GM12865 (cell line): Measurements from ENCODE around the gene SAPCD1.

ENCODE experiments used
- DNase-seq: peaks from one replicate; pipeline ENCODE4 v3.0.0; 2010; ENCODE audit warnings: low read depth
- H3K4me3 ChIP-seq: 2 replicates; pipeline ENCODE4 v1.5.1; 2011; ENCODE audit warnings: mild to moderate bottlenecking, low read depth, low read length, control low read depth
- CTCF ChIP-seq: IDR thresholded peaks from 2 replicates; pipeline ENCODE4 v1.5.1; 2011; ENCODE audit warnings: low read length, control low read depth, low read depth, inconsistent platforms; ENCODE audit not compliant: insufficient read depth; ENCODE audit errors: missing control alignments

The SAPCD1 gene

GRCh38 chr6:31725502-31726350 is 36.7 kb upstream of the SAPCD1 start:
- no peak for TF ChIP-seq CTCF
- no peak overlapping the region for H3K4me3 ChIP-seq
- no peak for DNase-seq

- H3K4me3 ChIP-seq = no peak overlapping the region
- no peak for DNase-seq
- no peak for TF ChIP-seq CTCF
Observed at GRCh38 chr6:31727034-31727716, 35.3 kb upstream of the SAPCD1 start.

GRCh38 chr6:31727717-31728671 is 34.5 kb upstream of the SAPCD1 start:
- H3K4me3 ChIP-seq = no peak overlapping the region
- TF ChIP-seq CTCF = no peak
- peak; percentile 83 for DNase-seq

GRCh38 chr6:31728767-31729514 is 33.5 kb upstream of the SAPCD1 start, which contains the start of gene DDAH2:
TSS of gene DDAH2 (minus strand) at chr6:31729299. CDS start at chr6:31729161, 138 bp downstream.
- no peak for TF ChIP-seq CTCF
- no peak for DNase-seq
- H3K4me3 ChIP-seq = peak within 1 kb of the TSS; percentile 49

- peak; percentile 75 for TF ChIP-seq CTCF
- peak overlapping the region; percentile 49 for H3K4me3 ChIP-seq
- peak; percentile 88 for DNase-seq
Observed at GRCh38 chr6:31729515-31729978, 32.9 kb upstream of the SAPCD1 start.
